ENCODE measurements around the gene TMEM235. TPM values are rescaled to one million over a fixed set of nuclear protein-coding genes. Genes with fewer than 3 reads are reported as not detected.

Gene TMEM235
- total RNA-seq, 1 donor from 2014 or later: 21.1 TPM

DNA sequence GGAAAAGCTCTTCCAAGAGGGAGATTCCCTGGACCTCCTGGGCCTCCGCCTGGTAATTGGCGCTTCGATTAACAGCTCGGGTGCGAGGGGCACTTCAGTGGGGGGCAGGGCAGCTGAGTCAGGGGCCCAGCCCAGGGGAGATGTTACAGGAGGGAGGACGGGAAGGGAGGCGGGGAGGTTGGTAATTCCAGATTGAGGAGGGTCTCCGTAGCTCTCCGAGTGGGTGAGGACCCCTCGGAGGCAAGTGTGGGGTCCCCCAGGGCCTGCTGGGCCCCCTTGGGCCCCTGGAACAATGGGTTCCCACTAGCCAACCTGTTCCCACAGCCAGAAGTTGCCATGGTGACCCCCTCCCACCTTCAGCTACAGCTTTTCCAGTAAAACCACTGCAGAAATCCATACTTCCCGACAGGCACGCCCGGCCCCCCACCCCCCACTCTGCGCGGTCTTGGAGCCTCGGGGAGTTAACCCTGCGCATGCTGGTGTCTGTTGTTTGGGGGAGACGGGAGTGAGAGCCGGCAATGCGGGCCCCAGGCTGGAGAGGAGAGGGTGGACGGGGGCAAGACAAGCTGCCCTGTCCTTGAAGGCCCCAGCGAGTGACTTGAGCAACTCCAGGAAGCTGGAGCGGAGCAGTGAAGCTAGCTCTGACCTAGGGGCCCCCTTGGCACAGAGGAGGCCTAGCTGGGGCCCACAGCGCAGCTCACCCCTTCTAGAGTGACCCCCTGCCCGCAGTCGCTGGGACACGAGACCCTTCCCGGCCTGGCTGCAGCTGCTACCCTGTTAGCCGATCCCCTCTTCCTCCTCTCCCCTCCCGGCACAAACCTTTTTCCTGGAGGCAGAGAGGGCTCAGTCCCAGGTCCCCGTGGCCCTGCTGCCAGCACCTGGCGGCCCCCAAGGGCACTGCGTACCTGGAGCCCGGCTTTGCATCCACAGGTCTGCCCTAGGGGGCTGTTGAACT lies 37.8 kb downstream of the TMEM235 start:
- no peak for DNase-seq (ENCODE audit: low spot score)
- peaks cover 48% of the 10 kb centered on the region for H3K4me1 Mint-ChIP-seq (ENCODE audit: unreplicated experiment)
- H3K4me3 Mint-ChIP-seq (ENCODE audit: unreplicated experiment): no peak overlapping the region
- peaks cover 10% of the 10 kb centered on the region for H3K27me3 Mint-ChIP-seq (ENCODE audit: unreplicated experiment)
- H3K36me3 Mint-ChIP-seq (ENCODE audit: low read depth, unreplicated experiment): no peaks in the 10 kb centered on the region
- peak overlapping the region; percentile 24 for H3K27ac Mint-ChIP-seq (ENCODE audit: unreplicated experiment)
- TF ChIP-seq, protein P1, sequence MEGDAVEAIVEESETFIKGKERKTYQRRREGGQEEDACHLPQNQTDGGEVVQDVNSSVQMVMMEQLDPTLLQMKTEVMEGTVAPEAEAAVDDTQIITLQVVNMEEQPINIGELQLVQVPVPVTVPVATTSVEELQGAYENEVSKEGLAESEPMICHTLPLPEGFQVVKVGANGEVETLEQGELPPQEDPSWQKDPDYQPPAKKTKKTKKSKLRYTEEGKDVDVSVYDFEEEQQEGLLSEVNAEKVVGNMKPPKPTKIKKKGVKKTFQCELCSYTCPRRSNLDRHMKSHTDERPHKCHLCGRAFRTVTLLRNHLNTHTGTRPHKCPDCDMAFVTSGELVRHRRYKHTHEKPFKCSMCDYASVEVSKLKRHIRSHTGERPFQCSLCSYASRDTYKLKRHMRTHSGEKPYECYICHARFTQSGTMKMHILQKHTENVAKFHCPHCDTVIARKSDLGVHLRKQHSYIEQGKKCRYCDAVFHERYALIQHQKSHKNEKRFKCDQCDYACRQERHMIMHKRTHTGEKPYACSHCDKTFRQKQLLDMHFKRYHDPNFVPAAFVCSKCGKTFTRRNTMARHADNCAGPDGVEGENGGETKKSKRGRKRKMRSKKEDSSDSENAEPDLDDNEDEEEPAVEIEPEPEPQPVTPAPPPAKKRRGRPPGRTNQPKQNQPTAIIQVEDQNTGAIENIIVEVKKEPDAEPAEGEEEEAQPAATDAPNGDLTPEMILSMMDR (IDR thresholded peaks at IDR 0.05; ENCODE audit: unreplicated experiment): no peak
- H3K9me3 Mint-ChIP-seq (ENCODE audit: unreplicated experiment): no peaks in the 10 kb centered on the region

GRCh38 chr17:78269955-78270381 lies 38.5 kb downstream of the TMEM235 start:
- no peak for DNase-seq (ENCODE audit: low spot score)
- no peak overlapping the region for H3K4me3 Mint-ChIP-seq (ENCODE audit: unreplicated experiment)
- no peaks in the 10 kb centered on the region for H3K36me3 Mint-ChIP-seq (ENCODE audit: low read depth, unreplicated experiment)
- H3K4me1 Mint-ChIP-seq (ENCODE audit: unreplicated experiment): peaks cover 45% of the 10 kb centered on the region
- TF ChIP-seq, protein P1 (IDR thresholded peaks at IDR 0.05; ENCODE audit: unreplicated experiment): no peak
- no peaks in the 10 kb centered on the region for H3K9me3 Mint-ChIP-seq (ENCODE audit: unreplicated experiment)
- H3K27ac Mint-ChIP-seq (ENCODE audit: unreplicated experiment): no peak overlapping the region
- H3K27me3 Mint-ChIP-seq (ENCODE audit: unreplicated experiment): peaks cover 10% of the 10 kb centered on the region

DNA sequence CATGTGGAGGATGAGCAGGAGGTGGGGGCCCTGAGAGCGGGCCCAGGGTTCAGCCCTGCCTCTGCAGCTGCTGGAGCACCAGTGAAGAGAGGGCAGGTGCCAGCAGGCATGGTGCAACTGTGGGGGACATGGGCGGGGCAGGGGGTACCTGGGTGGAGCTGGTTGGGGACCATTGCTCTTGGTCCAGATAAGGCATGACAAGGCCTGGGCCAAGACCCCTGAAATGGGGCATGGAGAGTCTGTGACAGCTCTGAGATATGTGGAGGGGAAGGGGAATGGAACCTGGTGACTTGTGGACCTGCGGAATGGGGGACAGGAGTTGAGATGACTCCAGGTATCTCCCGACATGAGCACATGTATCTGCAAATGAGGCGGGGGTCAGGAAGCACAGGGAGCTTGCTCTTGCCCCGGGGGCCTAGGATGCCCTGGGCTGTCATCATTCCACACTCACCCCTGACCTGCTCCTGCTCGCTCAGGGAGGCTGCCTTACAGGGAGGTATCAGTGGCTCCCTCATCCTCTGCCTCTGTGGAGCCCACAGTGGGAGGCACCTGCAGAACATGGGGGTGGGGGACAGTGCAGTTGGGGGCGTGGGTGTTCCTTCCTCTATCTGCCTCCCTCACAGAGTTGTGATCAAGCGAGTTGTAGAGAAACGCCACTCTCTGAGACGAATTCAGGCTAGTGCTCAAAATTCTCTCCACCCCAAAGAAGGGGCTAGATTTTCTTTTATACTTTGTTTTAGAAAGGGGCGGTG lies 40.2 kb downstream of the TMEM235 start:
- no peak for DNase-seq (ENCODE audit: low spot score)
- H3K9me3 Mint-ChIP-seq (ENCODE audit: unreplicated experiment): no peaks in the 10 kb centered on the region
- peak overlapping the region; percentile 57 for H3K27ac Mint-ChIP-seq (ENCODE audit: unreplicated experiment)
- TF ChIP-seq, protein P1 (IDR thresholded peaks at IDR 0.05; ENCODE audit: unreplicated experiment): no peak
- H3K4me1 Mint-ChIP-seq (ENCODE audit: unreplicated experiment): peaks cover 42% of the 10 kb centered on the region
- H3K4me3 Mint-ChIP-seq (ENCODE audit: unreplicated experiment): peak overlapping the region; percentile 9
- H3K36me3 Mint-ChIP-seq (ENCODE audit: low read depth, unreplicated experiment): no peaks in the 10 kb centered on the region
- H3K27me3 Mint-ChIP-seq (ENCODE audit: unreplicated experiment): peaks cover 9% of the 10 kb centered on the region

GRCh38 chr17:78272181-78272913 lies 40.9 kb downstream of the TMEM235 start:
- TF ChIP-seq, protein P1 (IDR thresholded peaks at IDR 0.05; ENCODE audit: unreplicated experiment): no peak
- H3K27me3 Mint-ChIP-seq (ENCODE audit: unreplicated experiment): peaks cover 9% of the 10 kb centered on the region
- no peaks in the 10 kb centered on the region for H3K36me3 Mint-ChIP-seq (ENCODE audit: low read depth, unreplicated experiment)
- H3K9me3 Mint-ChIP-seq (ENCODE audit: unreplicated experiment): no peaks in the 10 kb centered on the region
- no peak overlapping the region for H3K4me3 Mint-ChIP-seq (ENCODE audit: unreplicated experiment)
- DNase-seq (ENCODE audit: low spot score): no peak
- H3K27ac Mint-ChIP-seq (ENCODE audit: unreplicated experiment): peak overlapping the region; percentile 57
- peaks cover 38% of the 10 kb centered on the region for H3K4me1 Mint-ChIP-seq (ENCODE audit: unreplicated experiment)
